ENCODE data around the gene CALU. TPM values are rescaled to one million over a fixed set of nuclear protein-coding genes. Genes with fewer than 3 reads are reported as not detected.

Gene CALU
- total RNA-seq, 1 experiment from 2014 or later: 168 TPM

DNA sequence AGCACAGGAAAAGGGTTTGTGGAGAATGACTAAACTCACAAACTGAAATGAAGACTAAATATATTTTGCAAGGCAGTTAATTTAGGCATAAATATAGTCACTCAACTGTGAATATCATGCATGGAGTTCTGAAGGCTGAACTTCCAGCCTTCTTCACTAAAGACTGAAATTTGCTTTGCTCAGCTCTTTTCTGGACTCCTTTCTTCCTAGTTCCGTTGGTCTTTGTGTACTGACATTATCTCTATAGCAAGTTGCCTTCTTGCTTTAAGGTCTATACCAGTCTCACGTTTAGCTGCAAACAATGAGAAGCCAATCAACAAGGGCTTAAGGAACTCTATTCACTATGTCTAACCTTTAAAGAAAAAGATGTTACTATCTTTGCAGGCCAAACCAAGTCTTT is 44.4 kb upstream of the CALU start:
- no peak overlapping the region for H2AFZ ChIP-seq (ENCODE audit: low read length)
- H2BK120ac ChIP-seq (ENCODE audit: low read depth, low read length, poor library complexity, severe bottlenecking): no peak overlapping the region
- peaks cover 3% of the 10 kb centered on the region; the same call in 1 of the 2 replicates for H3K4me1 ChIP-seq (ENCODE audit: insufficient read depth, low read length)
- TF ChIP-seq, protein P1, sequence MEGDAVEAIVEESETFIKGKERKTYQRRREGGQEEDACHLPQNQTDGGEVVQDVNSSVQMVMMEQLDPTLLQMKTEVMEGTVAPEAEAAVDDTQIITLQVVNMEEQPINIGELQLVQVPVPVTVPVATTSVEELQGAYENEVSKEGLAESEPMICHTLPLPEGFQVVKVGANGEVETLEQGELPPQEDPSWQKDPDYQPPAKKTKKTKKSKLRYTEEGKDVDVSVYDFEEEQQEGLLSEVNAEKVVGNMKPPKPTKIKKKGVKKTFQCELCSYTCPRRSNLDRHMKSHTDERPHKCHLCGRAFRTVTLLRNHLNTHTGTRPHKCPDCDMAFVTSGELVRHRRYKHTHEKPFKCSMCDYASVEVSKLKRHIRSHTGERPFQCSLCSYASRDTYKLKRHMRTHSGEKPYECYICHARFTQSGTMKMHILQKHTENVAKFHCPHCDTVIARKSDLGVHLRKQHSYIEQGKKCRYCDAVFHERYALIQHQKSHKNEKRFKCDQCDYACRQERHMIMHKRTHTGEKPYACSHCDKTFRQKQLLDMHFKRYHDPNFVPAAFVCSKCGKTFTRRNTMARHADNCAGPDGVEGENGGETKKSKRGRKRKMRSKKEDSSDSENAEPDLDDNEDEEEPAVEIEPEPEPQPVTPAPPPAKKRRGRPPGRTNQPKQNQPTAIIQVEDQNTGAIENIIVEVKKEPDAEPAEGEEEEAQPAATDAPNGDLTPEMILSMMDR (conservative IDR thresholded peaks at IDR 0.05): no peak
- no peak for DNase-seq
- H3K4me3 Mint-ChIP-seq: no peak overlapping the region
- H3K4ac ChIP-seq (ENCODE audit: low read depth, low read length): no peak overlapping the region
- no peak overlapping the region for H2BK12ac ChIP-seq (ENCODE audit: insufficient read length, low read depth, low read length)
- no peak overlapping the region for H4K8ac ChIP-seq (replicated peaks; ENCODE audit: insufficient read length, low read depth, low read length)
- H3K36me3 Mint-ChIP-seq (ENCODE audit: insufficient read depth in 1 of 3, low read depth in 3 of 3): no peaks in the 10 kb centered on the region; a peak in 2 of 7 replicates
- no peak overlapping the region for H2BK15ac ChIP-seq (ENCODE audit: low read depth, low read length)
- H3K79me2 ChIP-seq (ENCODE audit: insufficient read depth, low read length): no peaks in the 10 kb centered on the region
- peaks cover 7% of the 10 kb centered on the region for H3K23me2 ChIP-seq (ENCODE audit: insufficient read length, low read depth, low read length, poor library complexity, severe bottlenecking)
- H2AK5ac ChIP-seq (ENCODE audit: insufficient read length, low read length): no peak overlapping the region
- H3T11ph ChIP-seq (ENCODE audit: low read length): no peak overlapping the region
- no peak overlapping the region for H4K5ac ChIP-seq (ENCODE audit: insufficient read length, low read depth, low read length)
- H2BK20ac ChIP-seq (ENCODE audit: low read depth, low read length, poor library complexity, severe bottlenecking): no peak overlapping the region
- peaks cover 29% of the 10 kb centered on the region for H3K27me3 Mint-ChIP-seq (ENCODE audit: low read depth)
- H3K56ac ChIP-seq (ENCODE audit: insufficient read length, low read depth, low read length): no peak overlapping the region
- no peak overlapping the region for H2BK5ac ChIP-seq (ENCODE audit: insufficient read length, low read length)
- no peaks in the 10 kb centered on the region for H3K27me3 ChIP-seq (ENCODE audit: insufficient read depth, low read length)
- H3K4me1 Mint-ChIP-seq: peaks cover 32 to 34% of the 10 kb centered on the region in 2 experiments
- H3K23ac ChIP-seq (ENCODE audit: insufficient read length, low read depth, low read length): no peak overlapping the region
- no peak overlapping the region for H3K9ac ChIP-seq (ENCODE audit: extremely low read depth, insufficient read length, low read length)
- H4K20me1 ChIP-seq (ENCODE audit: control insufficient read depth, insufficient read depth, insufficient read length): no peaks in the 10 kb centered on the region
- no peaks in the 10 kb centered on the region for H3K79me1 ChIP-seq (ENCODE audit: insufficient read depth, low read depth, low read length, poor library complexity, severe bottlenecking)
- no peaks in the 10 kb centered on the region for H3K9me3 ChIP-seq (ENCODE audit: control insufficient read depth, low read depth, low read length)
- H3K18ac ChIP-seq (ENCODE audit: insufficient read length, low read depth, low read length): no peak overlapping the region
- no peak overlapping the region for H3K27ac Mint-ChIP-seq
- no CpG with 5 or more reads among the region's 2 CpGs for WGBS (ENCODE audit: extremely low coverage, insufficient read length, low lambda C conversion rate)
- no peaks in the 10 kb centered on the region for H3K9me3 Mint-ChIP-seq
- H3K4me2 ChIP-seq (ENCODE audit: insufficient read depth, insufficient read length, low read length): no peak overlapping the region
- H3K14ac ChIP-seq (ENCODE audit: insufficient read depth, low read length): no peak overlapping the region
- no peak overlapping the region for H4K91ac ChIP-seq (ENCODE audit: insufficient read length, low read depth, low read length)
- H3K27ac ChIP-seq (ENCODE audit: insufficient read length, low read depth, low read length): no peak overlapping the region

Data from H9 (cell line).